ENCODE data around the gene AMMECR1. TPM values are rescaled to one million over a fixed set of nuclear protein-coding genes. Genes with fewer than 3 reads are reported as not detected.

AMMECR1 gene
- total RNA-seq, 4 donors from 2014 or later: 2.2 to 4.2 (median 2.9) TPM

DNA sequence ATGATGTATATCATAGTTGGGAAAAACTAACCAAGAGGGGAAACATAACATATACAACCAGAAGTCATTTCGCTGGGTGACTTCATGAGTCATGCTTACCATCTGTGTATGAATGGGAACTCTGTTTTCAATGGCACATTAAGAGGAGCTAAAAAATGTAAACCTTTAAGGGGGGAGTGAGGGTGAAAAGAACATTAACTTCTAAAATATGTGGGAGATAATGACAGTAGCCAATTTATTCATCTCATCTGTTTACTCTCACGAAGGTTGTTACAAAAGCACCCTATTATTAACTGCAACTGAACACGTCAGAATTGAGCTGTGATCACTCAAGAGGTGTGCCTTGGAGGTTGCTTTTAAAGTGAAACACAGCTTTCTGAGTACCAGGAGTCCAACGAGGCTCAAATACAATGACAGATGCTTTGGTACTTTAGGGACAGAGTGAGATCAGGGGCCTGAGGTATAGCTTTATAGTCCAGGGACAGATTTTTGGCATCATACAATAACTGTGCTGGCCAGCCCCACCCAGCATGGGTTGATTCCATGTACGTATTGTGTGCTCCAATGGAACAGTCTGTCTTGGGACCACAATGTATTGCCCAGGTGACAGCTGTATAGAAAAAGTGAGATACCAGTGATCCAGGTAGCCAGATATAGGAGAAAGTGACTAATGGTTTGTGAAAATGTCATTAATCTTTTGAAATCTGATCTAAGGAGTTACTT, 107.3 kb downstream of the AMMECR1 start:
- Histone ChIP-seq H3K9me3 (no peaks in the 10 kb centered on the region), H3K27me3 (peaks cover 0 to 12% of the 10 kb centered on the region in 2 donors), H3K27ac (no peak overlapping the region), H3K4me1 (no peaks in the 10 kb centered on the region), H3K4me3 (no peak overlapping the region), H3K36me3 (no peaks in the 10 kb centered on the region)
- no peak for TF ChIP-seq CTCF (IDR thresholded peaks at IDR 0.05)
- TF ChIP-seq EP300 (IDR thresholded peaks at IDR 0.05): no peak
- no peak for TF ChIP-seq POLR2A (IDR thresholded peaks at IDR 0.05)
- WGBS, 2 donors: 34 to 40% methylated on average over 5 of the region's 5 CpGs
- DNase-seq (ENCODE audit: low spot score in 2 of 2): no peak

DNA sequence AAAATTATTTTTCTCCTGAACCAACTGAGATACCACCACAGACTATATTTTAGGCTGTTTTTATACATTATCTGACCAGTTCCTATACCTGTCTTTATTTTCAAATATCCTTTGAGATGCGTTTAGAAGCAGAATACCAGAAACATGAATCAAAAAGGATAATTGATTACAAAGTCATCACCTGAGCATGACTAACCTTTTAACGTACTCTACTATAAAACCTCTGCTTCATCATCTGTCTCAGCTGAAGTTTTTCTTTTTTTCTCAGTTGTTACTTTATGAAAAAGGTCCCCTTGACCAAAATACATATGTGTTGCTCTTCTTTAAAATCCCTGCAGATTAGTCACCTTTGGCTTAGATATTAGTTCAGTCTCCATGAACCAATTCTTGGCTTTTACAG, 109.8 kb downstream of the AMMECR1 start:
- TF ChIP-seq EP300 (IDR thresholded peaks at IDR 0.05): no peak
- TF ChIP-seq POLR2A (IDR thresholded peaks at IDR 0.05): no peak
- no peak for TF ChIP-seq CTCF (IDR thresholded peaks at IDR 0.05)
- no peaks in the 10 kb centered on the region for H3K36me3 ChIP-seq
- no peak overlapping the region for H3K27ac ChIP-seq
- peaks cover 0 to 12% of the 10 kb centered on the region in 2 donors for H3K27me3 ChIP-seq
- 81 to 98% methylated on average over 2 of the region's 2 CpGs for WGBS, 2 donors
- no peak for DNase-seq (ENCODE audit: low spot score in 2 of 2)
- H3K4me3 ChIP-seq: no peak overlapping the region
- H3K9me3 ChIP-seq: no peaks in the 10 kb centered on the region
- no peaks in the 10 kb centered on the region for H3K4me1 ChIP-seq

GRCh38 chrX:110204986-110205385, 112.9 kb downstream of the AMMECR1 start:
- no peak for DNase-seq (ENCODE audit: low spot score in 2 of 2)
- Histone ChIP-seq H3K9me3 (no peaks in the 10 kb centered on the region), H3K27ac (no peak overlapping the region), H3K4me3 (no peak overlapping the region), H3K27me3 (peaks cover 0 to 14% of the 10 kb centered on the region in 2 donors), H3K36me3 (no peaks in the 10 kb centered on the region), H3K4me1 (no peaks in the 10 kb centered on the region)
- TF ChIP-seq EP300 (IDR thresholded peaks at IDR 0.05) (no peak), POLR2A (IDR thresholded peaks at IDR 0.05) (no peak), CTCF (IDR thresholded peaks at IDR 0.05) (no peak)

DNA sequence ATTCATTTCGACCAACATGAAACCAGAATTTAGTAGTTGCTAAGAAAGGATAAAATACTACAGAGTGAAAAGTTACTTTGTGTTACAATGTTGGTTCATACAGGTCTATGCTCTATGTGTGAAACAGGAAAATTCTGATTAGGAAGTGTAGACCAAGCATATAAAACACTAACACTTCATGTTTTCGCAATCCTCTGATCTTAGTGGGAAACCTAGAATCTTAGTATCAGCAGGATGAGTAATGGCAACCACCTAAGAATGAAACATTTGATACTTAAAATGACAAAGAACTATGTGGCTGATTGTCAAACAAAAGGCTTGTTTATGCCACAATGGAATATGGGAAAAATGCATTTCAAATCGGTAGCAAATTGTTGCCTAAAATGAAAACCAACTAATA, 116.1 kb downstream of the AMMECR1 start:
- no peak for DNase-seq (ENCODE audit: low spot score in 2 of 2)
- H3K9me3 ChIP-seq: no peaks in the 10 kb centered on the region
- no peak overlapping the region for H3K4me3 ChIP-seq
- H3K4me1 ChIP-seq: no peaks in the 10 kb centered on the region
- 67 to 76% methylated on average over 3 of the region's 3 CpGs for WGBS, 2 donors
- H3K27ac ChIP-seq: no peak overlapping the region
- H3K36me3 ChIP-seq: no peaks in the 10 kb centered on the region
- peaks cover 0 to 20% of the 10 kb centered on the region in 2 donors for H3K27me3 ChIP-seq
- TF ChIP-seq CTCF (IDR thresholded peaks at IDR 0.05) (no peak), EP300 (IDR thresholded peaks at IDR 0.05) (no peak), POLR2A (IDR thresholded peaks at IDR 0.05) (no peak)

- Histone ChIP-seq H3K4me1 (no peaks in the 10 kb centered on the region), H3K36me3 (no peaks in the 10 kb centered on the region), H3K27me3 (peaks cover 0 to 23% of the 10 kb centered on the region in 2 donors), H3K27ac (no peak overlapping the region), H3K4me3 (no peak overlapping the region), H3K9me3 (no peaks in the 10 kb centered on the region)
- WGBS, 2 donors: 55 to 71% methylated on average over 3 of the region's 3 CpGs
- no peak for DNase-seq (ENCODE audit: low spot score in 2 of 2)
- TF ChIP-seq CTCF (IDR thresholded peaks at IDR 0.05) (no peak), EP300 (IDR thresholded peaks at IDR 0.05) (no peak), POLR2A (IDR thresholded peaks at IDR 0.05) (no peak)
Measured at GRCh38 chrX:110194977-110195376, 122.9 kb downstream of the AMMECR1 start.

All from tibial nerve (tissue), 4 donors.